GM21619 (cell line): ENCODE data around the gene SLC9A7.
A peak's percentile ranks its signal among the peaks of the same experiment; 100 is the strongest.

Source experiments
- ATAC-seq: cut with Tn5 transposase; IDR thresholded peaks from one replicate; pipeline ENCODE4 v1.9.1; 2021; ENCODE audit not compliant: unreplicated experiment

Gene SLC9A7

DNA sequence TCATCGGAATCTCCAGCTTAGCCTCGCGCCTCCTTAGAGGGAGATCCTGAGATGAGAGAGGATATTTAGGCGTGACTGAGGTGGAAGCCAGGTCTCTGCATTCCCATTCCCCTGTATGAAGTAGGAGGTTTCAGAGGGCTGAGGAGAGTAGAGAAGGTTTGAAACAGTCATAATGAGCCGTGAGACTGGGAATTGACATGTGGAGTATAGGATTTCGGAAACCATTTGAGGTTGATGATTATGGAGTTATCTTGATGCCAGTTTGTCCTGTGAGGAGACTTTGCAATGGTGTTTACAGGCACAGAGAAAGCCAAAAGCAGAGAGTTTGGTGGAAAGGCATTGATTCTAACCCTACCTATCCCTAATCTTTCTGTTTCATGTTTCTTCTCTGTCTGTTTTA, 183.3 kb downstream of the SLC9A7 start:
- no peak for ATAC-seq

DNA sequence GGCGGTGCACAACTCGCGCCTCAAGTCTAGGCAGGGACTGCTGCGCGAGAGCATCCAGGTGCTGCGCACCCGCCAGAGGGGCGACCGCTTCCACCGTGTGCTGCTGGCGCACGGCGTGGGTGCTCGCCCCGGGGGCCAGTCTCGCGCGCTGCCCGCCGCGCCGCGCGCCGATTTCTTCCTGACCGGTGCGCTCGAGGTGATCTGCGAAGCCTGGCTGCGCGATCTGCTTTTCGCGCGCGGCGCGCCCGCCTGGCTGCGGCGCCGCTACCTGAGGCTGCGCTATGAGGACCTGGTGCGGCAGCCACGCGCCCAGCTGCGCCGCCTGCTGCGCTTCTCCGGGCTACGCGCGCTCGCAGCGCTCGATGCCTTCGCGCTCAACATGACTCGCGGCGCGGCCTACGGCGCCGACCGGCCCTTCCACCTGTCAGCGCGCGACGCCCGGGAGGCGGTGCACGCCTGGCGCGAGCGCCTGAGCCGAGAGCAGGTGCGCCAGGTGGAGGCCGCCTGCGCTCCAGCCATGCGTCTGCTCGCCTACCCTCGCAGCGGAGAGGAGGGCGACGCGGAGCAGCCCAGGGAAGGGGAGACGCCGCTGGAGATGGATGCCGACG, 184.0 kb downstream of the SLC9A7 start:
- ATAC-seq: no peak

DNA sequence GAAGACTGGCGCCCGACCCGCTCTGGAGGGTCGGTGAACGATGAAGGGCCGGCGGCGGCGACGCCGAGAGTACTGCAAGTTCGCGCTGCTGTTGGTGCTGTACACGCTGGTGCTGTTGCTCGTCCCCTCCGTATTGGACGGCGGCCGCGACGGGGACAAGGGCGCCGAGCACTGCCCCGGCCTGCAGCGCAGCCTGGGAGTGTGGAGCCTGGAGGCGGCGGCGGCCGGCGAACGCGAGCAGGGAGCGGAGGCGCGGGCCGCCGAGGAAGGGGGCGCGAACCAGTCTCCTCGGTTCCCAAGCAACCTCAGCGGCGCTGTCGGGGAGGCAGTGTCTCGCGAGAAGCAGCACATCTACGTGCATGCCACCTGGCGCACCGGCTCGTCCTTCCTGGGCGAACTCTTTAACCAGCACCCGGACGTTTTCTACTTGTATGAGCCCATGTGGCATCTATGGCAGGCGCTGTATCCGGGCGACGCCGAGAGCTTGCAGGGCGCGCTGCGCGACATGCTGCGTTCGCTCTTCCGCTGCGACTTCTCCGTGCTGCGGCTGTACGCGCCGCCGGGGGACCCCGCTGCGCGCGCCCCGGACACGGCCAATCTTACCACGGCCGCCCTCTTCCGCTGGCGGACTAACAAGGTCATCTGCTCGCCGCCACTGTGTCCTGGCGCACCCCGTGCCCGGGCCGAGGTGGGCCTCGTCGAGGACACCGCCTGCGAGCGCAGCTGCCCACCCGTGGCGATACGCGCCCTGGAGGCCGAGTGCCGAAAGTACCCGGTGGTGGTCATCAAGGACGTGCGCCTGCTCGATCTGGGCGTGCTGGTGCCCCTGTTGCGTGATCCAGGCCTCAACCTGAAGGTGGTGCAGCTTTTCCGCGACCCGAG, 184.8 kb downstream of the SLC9A7 start:
- peak; percentile 37 for ATAC-seq

DNA sequence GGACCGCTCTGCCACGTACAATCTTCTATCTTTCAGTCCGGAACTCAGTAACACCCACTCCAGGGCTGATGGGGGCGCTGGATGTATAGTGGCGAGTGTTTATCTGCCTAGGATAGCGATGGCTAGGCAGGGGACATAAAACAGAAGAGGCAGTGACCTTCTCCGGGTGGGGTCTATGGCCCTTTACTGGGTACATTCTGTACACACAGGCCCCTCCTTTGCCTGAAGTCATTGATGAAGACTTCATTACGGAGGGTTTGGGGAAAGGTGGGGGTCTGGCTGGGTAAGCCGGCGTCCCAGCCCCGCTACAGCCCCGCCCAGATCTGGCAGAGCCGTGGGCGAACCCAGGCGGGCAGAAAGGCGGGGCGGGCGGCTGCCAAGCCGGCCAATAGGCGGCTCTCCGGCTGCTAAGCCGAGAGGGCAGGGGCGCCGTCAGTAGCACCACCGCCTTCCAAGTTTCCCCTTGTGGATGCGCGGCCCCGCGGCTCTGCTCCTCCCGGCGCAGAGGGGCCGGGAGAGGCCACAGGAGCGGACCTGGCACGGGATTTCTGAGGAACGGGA, 185.5 kb downstream of the SLC9A7 start, which contains the start of gene CHST7:
Gene CHST7 (plus strand): TSS at position 435 of the 561 bp plus-strand sequence. CDS start 167 bp downstream, outside the sequence.
- peak; percentile 39 for ATAC-seq

DNA sequence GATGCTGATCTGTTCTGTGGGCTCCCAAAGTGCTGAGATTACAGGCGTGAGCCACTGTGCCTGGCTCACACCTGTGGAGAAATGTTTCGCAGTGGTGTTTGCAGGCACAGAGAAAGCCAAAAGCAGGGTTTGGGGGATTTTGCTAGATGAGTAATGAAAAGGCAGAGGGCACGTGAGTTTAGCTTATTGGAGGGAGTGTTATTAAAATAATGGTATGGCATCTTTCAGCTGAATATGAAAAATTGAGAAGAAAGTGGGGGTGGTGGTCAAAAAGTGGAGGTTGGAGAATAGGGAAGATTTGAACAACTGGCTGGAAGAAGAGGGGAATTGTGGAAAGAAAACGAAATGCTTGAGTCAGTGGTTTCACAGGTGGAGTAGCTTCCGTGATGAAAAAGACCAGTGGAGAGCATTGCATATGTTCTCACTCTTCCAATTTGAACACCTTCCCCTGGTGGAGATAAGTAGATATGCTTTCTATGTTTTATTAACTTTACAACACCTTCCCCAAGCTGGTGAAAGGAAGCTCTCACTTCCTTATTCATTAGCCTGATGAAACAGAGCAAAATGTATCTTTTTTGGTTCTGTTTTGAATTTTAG, 186.5 kb downstream of the SLC9A7 start:
- ATAC-seq: peak; percentile 39

DNA sequence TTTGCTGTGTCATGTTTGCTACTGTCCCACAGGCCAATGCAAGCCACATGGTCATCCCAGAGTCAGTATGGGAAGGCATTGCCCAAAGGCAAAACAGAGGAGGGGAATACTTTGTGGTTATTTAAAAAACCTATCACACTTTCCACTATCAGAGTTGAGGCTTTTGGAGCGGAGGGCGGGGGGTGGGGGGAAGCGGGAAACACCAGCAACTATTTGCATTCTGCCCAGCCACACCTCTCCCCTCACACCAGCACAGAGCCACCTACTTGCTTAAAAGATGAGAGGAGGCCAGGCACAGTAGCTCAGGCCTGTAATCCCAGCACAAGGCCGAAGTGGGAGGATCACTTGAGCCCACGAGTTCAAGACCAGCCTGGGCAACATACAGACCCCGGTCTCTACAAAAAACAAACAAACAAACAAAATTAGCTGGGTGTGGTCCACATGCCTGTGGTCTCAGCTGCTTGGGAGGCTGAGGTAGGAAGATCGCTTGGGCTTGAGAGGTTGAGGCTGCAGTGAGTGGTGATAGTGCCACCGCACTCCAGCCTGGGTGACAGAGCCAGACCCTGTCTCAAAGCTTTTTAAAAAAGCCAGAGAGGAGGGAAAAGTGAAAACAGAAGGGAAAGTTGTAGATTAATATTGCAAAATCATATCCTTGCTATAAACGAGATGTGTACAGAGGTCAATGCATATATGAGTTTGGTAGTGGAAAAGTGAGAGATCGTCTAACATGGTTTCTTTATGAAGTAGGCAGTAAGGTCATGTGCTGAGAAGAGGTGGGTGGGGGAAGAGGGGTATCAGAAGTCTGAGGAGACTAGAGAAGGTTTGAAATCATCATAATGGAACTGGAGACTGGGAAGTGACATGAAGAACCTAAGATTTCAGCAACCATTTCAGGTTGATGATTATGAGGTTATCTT, 187.2 kb downstream of the SLC9A7 start:
- ATAC-seq: no peak

DNA sequence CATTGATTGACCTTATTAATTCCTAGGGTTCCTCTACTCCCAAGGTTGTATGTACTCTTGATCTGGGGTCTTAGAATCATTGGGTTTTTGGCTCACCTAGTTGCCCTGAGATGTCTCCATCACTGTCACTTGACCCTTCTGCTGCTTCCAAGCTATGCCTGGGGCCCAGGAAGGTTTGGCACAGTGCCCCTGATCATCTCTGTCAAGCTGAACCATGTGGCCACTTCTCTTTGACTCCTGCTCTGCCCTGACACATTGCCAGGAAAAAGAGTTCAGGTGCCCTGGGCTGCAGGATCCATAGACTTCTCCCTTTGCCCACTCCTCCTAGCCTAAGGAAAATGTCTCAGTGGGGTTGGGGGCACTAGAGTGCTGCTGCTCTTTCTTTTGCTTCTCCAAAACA, 189.3 kb downstream of the SLC9A7 start:
- no peak for ATAC-seq

DNA sequence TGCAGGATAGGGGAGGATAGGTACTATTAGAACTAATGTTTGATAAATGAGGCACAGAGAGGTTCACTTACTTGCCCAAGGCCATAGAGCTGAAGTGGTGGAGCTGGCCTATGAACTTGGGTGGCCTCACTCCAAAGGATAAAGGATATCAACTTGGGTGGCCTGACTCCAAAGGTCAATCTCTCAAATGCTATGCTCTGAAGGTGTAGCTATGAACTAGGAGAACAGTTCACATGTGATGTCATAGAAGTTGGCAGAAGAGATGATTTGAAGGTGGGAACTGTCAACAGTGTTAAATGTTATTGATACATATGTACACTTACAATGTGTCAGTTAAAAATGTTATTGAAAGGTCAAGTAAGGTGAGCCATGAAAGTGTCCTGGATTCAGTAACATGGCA, 191.5 kb downstream of the SLC9A7 start:
- no peak for ATAC-seq

DNA sequence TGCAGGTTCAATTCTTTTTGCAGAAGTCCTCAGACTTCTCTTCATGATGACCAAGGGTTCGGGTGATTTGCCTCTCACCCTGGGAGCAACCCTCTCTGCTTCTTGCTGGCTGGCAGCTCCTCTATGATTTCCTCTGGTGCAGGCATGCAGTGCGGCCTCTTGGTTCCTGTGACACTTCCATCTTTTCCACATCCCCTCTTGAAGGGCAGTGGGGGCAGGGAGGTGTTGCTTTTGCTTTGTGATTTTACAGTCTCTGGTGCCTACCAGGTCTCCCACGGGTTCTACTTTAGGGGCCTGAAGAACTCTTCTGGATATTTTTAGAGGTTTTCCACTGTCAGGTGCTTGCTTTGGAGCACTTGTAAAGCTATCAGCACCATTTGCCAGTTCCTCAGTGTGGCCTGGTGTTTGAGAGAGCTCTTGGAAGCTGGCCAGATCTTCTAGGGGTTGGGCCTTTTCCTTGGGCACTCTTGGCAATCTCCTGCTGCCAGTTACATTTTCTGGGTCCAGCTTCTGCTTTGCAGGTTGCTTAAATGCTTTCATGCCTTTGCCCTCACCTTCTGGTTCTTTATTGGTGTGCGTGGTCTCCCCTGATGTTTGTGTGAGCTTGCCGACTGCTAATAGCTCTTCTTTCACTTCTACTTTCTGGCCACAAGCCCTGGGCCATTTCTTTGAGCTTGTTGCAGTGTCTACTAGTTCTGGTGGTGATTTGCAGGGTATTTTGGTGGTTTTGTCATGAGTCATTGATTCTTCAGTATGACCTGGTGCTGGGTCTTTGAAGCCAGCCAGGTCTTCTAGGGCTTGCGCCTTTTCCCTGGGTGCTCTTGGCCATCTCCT, 196.9 kb downstream of the SLC9A7 start:
- ATAC-seq: peak; percentile 96

DNA sequence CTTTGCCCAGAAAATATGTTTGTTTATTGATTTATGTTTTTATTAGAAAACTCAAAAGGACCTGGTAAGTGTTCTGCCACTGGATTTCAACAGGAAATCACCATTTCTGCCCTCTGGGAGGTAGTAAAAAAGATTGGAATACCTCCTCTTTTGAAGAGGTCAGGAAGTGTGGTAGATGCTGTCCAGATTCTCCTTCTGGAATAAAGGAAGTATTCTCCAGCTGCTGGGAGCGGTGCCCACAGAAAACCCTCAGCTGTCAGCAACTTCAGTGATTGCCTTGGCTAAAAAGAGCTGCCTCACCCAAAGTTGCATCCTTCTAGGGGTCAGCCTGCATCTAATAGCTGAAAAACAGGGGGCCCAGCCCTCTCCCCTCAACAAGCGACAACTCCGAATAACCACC, 199.9 kb downstream of the SLC9A7 start:
- no peak for ATAC-seq

DNA sequence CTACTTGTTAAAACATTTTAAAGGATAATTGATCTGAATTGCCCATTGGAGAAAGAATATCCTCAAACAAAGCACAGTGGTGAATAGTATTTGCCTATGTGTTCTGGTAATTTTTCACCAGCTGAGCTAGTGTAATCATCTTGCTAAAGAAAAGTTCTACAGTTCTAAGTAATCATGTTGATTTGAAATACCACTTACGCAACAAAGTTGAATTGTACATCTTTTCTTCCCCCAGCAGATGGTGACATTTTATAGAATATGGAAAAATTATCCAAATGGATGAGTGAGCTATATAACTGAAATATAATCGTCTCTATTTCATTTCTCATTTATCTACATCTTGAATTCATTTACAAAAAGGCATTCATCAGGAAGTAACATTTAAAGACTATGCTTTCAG, 204.0 kb downstream of the SLC9A7 start:
- no peak for ATAC-seq

DNA sequence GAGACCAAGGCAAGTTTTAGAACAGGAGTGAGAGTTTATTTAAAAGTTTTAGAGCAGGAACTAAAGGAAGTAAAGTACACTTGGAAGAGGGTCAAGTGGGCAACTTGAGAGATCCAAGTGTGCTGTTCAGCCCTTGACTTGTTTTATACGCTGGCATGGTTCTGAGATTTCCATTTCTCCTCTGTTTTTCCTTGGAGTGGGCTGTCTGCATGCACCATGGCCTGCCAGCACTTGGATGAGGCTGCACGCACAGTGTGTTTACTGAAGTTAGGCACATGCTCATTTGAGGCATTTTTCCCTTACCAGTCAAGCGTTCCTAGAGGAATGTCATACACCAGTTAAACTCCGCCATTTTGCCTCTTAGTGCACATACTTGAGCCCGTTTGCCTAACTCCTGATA, 205.0 kb downstream of the SLC9A7 start:
- no peak for ATAC-seq

DNA sequence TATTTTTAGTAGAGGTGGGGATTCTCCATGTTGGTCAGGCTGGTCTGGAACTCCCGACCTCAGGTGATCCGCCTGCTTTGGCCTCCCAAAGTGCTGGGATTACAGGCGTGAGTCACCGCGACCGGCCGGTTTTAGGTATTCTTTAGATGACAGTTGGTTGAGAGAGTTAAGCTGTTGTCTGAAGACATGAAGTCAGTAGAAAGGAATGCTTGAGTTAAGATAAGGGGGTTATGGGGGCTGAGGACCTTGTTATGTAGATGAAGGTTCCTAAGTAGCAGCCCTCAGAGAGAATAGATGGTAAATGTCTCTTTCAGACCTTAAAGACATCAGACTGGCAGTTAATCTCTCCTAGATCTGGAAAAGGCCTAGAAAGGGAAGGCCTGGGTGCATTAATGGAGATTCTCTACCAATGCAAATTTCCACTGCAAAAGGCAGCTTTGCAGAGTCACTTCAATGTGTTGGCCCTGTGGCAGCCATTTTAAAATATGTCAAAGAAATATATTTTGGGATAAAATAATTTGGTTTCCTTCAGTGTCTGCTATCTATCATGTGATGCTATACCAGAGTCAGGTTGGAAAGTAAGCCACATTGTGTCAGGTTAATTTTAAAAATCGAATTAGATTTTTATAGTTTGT, 207.3 kb downstream of the SLC9A7 start:
- ATAC-seq: no peak

DNA sequence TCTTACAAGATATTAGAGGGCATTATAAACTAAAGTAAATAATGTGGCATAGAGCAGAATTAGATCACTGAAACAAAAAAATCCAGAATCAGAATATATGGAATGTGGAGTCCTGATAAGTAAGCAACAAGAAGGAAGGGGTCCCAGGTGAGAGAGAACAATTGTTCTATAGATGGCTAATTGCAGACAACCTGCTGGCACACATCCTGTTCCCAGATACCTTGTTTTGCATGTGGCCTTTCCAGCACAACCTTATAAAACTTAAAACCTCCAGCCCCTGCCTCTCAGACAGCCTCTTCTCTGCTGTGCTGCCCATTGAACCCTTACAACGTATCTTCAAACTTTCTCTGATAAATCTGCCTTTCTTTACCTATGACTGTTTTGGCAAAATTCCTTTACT, 209.0 kb downstream of the SLC9A7 start:
- no peak for ATAC-seq
